Gastroesophageal sphincter (tissue), 4 donors: ENCODE data around the gene MAP2K3. TPM values are rescaled to one million over a fixed set of nuclear protein-coding genes. Genes with fewer than 3 reads are reported as not detected.

Source experiments
- ATAC-seq: fragments of 150-250 bp; one replicate; pipeline ENCODE4 v1.9.1; 2016; ENCODE audit warnings: mild to moderate bottlenecking, moderate library complexity
- H3K27ac ChIP-seq, 4 donors: fragments of 200-600 bp; sonication (generic) in 3 of 4; 1 replicate in 3 of 4; 2 replicates in 1 of 4; pipeline ENCODE4 v1.5.1; 2016 to 2019
- H3K27me3 ChIP-seq: fragments of 200-600 bp; sonication (generic); one replicate; pipeline ENCODE4 v1.5.1; 2019
- H3K36me3 ChIP-seq, 2 donors: fragments of 200-600 bp; sonication (generic); one replicate each; pipeline ENCODE4 v1.5.1; 2019; ENCODE audit warnings: control low read depth in 1 of 2
- H3K4me1 ChIP-seq, 3 donors: fragments of 200-600 bp; sonication (generic); 1 replicate in 2 of 3; 2 replicates in 1 of 3; pipeline ENCODE4 v1.5.1; 2016 to 2019; ENCODE audit warnings: control low read depth in 2 of 3
- H3K4me3 ChIP-seq, 2 donors: fragments of 200-600 bp; sonication (generic); one replicate each; pipeline ENCODE4 v1.5.1; 2019; ENCODE audit warnings: mild to moderate bottlenecking in 1 of 2, moderate library complexity in 1 of 2
- H3K9me3 ChIP-seq, 3 donors: fragments of 200-600 bp; sonication (generic); one replicate each; pipeline ENCODE4 v1.5.1; 2017 to 2019; ENCODE audit warnings: control low read depth in 2 of 3
- CTCF ChIP-seq, 4 experiments: fragments of 200-600 bp in 2 of 4; fragments of 450-650 bp in 2 of 4; sonication (generic) in 1 of 4; IDR thresholded peaks; one replicate each; pipeline ENCODE4 v1.5.1; 2017 to 2019; ENCODE audit warnings: antibody characterized with exemption in 4 of 4, mild to moderate bottlenecking in 2 of 4, moderate library complexity in 2 of 4
- EP300 ChIP-seq: sonication (generic); formaldehyde crosslinking; IDR thresholded peaks from one replicate; pipeline ENCODE4 v1.6.1; 2017; ENCODE audit warnings: antibody characterized with exemption, mild to moderate bottlenecking
- POLR2A ChIP-seq, 2 donors: fragments of 450-650 bp; IDR thresholded peaks; one replicate each; pipeline ENCODE4 v1.6.1; 2017; ENCODE audit warnings: antibody characterized with exemption in 2 of 2, mild to moderate bottlenecking in 2 of 2, moderate library complexity in 1 of 2
- POLR2AphosphoS5 ChIP-seq: sonication (generic); formaldehyde crosslinking; IDR thresholded peaks from one replicate; pipeline ENCODE4 v1.6.1; 2017; ENCODE audit warnings: antibody characterized with exemption
- WGBS, 2 donors: methylation state at CpG; one replicate each; pipeline ENCODE4 v1.1.5; 2018; ENCODE audit warnings: low coverage in 1 of 2; 5-methylcytosine and 5-hydroxymethylcytosine counted together
- total RNA-seq, 4 donors: library from RNA; depleted of rRNA; stranded (reverse); fragments of >200 nt; gene quantifications; one replicate each; pipeline ENCODE4 v1.1.0, GENCODE V29; 2016

The MAP2K3 gene
- total RNA-seq, 4 donors from 2014 or later, result 18.3 to 46.2 (median 35.2) TPM

GRCh38 chr17:21297597-21297996, 13.1 kb downstream of the MAP2K3 start:
- Histone ChIP-seq H3K4me1 (peaks cover 0 to 38% (median 15%) of the 10 kb centered on the region in 3 donors), H3K27me3 (peaks cover 5% of the 10 kb centered on the region), H3K4me3 (no peak overlapping the region), H3K36me3 (peaks cover 0 to 49% of the 10 kb centered on the region in 2 donors), H3K27ac (no peak overlapping the region), H3K9me3 (no peaks in the 10 kb centered on the region)
- TF ChIP-seq POLR2AphosphoS5 (no peak), CTCF (IDR thresholded peaks at IDR 0.05) (no peak), EP300 (no peak), POLR2A (IDR thresholded peaks at IDR 0.05) (no peak)
- ATAC-seq, result no peak
- WGBS, 2 donors, result 20 to 80% methylated on average over 1 to 2 of the region's 10 CpGs

- no peak overlapping the region for H3K4me3 ChIP-seq
- H3K36me3 ChIP-seq, result peaks cover 0 to 57% of the 10 kb centered on the region in 2 donors
- H3K4me1 ChIP-seq, result peaks cover 0 to 38% (median 15%) of the 10 kb centered on the region in 3 donors
- TF ChIP-seq CTCF (IDR thresholded peaks at IDR 0.05) (no peak), POLR2A (IDR thresholded peaks at IDR 0.05) (no peak)
- H3K9me3 ChIP-seq, result no peaks in the 10 kb centered on the region
- WGBS, 2 donors, result 63 to 64% methylated on average over 6 to 15 of the region's 22 CpGs
- no peak overlapping the region for H3K27ac ChIP-seq
- peaks cover 5% of the 10 kb centered on the region for H3K27me3 ChIP-seq
- ATAC-seq, result no peak
Observed at GRCh38 chr17:21298056-21298982, 13.8 kb downstream of the MAP2K3 start.

- no peak overlapping the region for H3K4me3 ChIP-seq
- H3K36me3 ChIP-seq, result peaks cover 0 to 64% of the 10 kb centered on the region in 2 donors
- 50 to 74% methylated on average over 5 to 6 of the region's 13 CpGs for WGBS, 2 donors
- no peak overlapping the region for H3K27ac ChIP-seq
- TF ChIP-seq EP300 (no peak), CTCF (IDR thresholded peaks at IDR 0.05) (no peak), POLR2A (IDR thresholded peaks at IDR 0.05) (no peak), POLR2AphosphoS5 (no peak)
- H3K4me1 ChIP-seq, result peaks cover 0 to 38% (median 15%) of the 10 kb centered on the region in 3 donors
- no peaks in the 10 kb centered on the region for H3K9me3 ChIP-seq
- peaks cover 5% of the 10 kb centered on the region for H3K27me3 ChIP-seq
- no peak for ATAC-seq
Observed at GRCh38 chr17:21298983-21299519, 14.5 kb downstream of the MAP2K3 start.

GRCh38 chr17:21299981-21300600, 15.6 kb downstream of the MAP2K3 start:
- TF ChIP-seq CTCF (IDR thresholded peaks at IDR 0.05), result no peak
- TF ChIP-seq EP300, result no peak
- no peak for TF ChIP-seq POLR2A (IDR thresholded peaks at IDR 0.05)
- no peak for TF ChIP-seq POLR2AphosphoS5

More at GRCh38 chr17:21299981-21300600, 15.6 kb downstream of the MAP2K3 start:
- Histone ChIP-seq H3K4me1 (peaks cover 0 to 31% (median 13%) of the 10 kb centered on the region in 3 donors), H3K27ac (no peak overlapping the region), H3K27me3 (peaks cover 5% of the 10 kb centered on the region), H3K9me3 (no peaks in the 10 kb centered on the region), H3K36me3 (peaks cover 0 to 74% of the 10 kb centered on the region in 2 donors), H3K4me3 (no peak overlapping the region)
- WGBS, 2 donors, result 46 to 52% methylated on average over 6 of the region's 7 CpGs
- ATAC-seq, result no peak
